ENCODE data around the gene CPT1B. TPM values are rescaled to one million over a fixed set of nuclear protein-coding genes. Genes with fewer than 3 reads are reported as not detected.

CPT1B gene
- total RNA-seq, 6 donors from 2014 or later, result 7.3 to 54.5 (median 19.4) TPM

- no peaks in the 10 kb centered on the region for H3K9me3 ChIP-seq
- H3K36me3 ChIP-seq, result no peaks in the 10 kb centered on the region
- 6 to 10% methylated on average over 27 to 48 of the region's 61 CpGs for WGBS, 2 donors
- peaks cover 7 to 13% (median 10%) of the 10 kb centered on the region in 4 donors for H3K4me1 ChIP-seq
- DNase-seq (peak; percentile 98 to 99), ATAC-seq (ENCODE audit: low FRiP score in 2 of 2) (peak; percentile 99)
- H3K27me3 ChIP-seq, result no peaks in the 10 kb centered on the region
- peak within 1 kb of the TSS; percentile 47 to 80 (median 58) for H3K4me3 ChIP-seq
- peak within 1 kb of the TSS; percentile 63 to 82 (median 76) for H3K27ac ChIP-seq
- no peak for TF ChIP-seq EP300 (IDR thresholded peaks at IDR 0.05)
- peak; percentile 64 to 87 for TF ChIP-seq POLR2AphosphoS5 (IDR thresholded peaks at IDR 0.05)
- TF ChIP-seq CTCF (IDR thresholded peaks at IDR 0.05), result peak; percentile 98 to 99 (median 99)
- TF ChIP-seq POLR2A (IDR thresholded peaks at IDR 0.05), result peak in 3 of 4 donors; percentile 41 to 89 (median 56)
Measured at GRCh38 chr22:50562523-50563412, 15.5 kb downstream of the CPT1B start, which contains the start of gene SYCE3. SYCE3 (minus strand) TSS chr22:50562919; CDS start chr22:50556405, 6,514 bp downstream.

GRCh38 chr22:50561401-50562358 lies 16.5 kb downstream of the CPT1B start:
- DNase-seq (no peak), ATAC-seq (ENCODE audit: low FRiP score in 2 of 2) (no peak)
- TF ChIP-seq POLR2AphosphoS5 (IDR thresholded peaks at IDR 0.05) (no peak), CTCF (IDR thresholded peaks at IDR 0.05) (no peak), EP300 (IDR thresholded peaks at IDR 0.05) (no peak), POLR2A (IDR thresholded peaks at IDR 0.05) (no peak)
- H3K4me3 ChIP-seq, result no peak overlapping the region
- 79 to 82% methylated on average over 21 to 24 of the region's 34 CpGs for WGBS, 2 donors
- no peaks in the 10 kb centered on the region for H3K36me3 ChIP-seq
- peaks cover 7 to 13% (median 10%) of the 10 kb centered on the region in 4 donors for H3K4me1 ChIP-seq
- H3K9me3 ChIP-seq, result no peaks in the 10 kb centered on the region
- no peak overlapping the region for H3K27ac ChIP-seq
- no peaks in the 10 kb centered on the region for H3K27me3 ChIP-seq

- H3K27ac ChIP-seq, result no peak overlapping the region
- H3K4me3 ChIP-seq, result no peak overlapping the region
- 81 to 94% methylated on average over 3 of the region's 3 CpGs for WGBS, 2 donors
- no peaks in the 10 kb centered on the region for H3K27me3 ChIP-seq
- no peak for ATAC-seq (ENCODE audit: low FRiP score in 2 of 2)
- DNase-seq, result no peak
- no peaks in the 10 kb centered on the region for H3K9me3 ChIP-seq
- TF ChIP-seq POLR2A (IDR thresholded peaks at IDR 0.05), result no peak
- H3K36me3 ChIP-seq, result no peaks in the 10 kb centered on the region
- peaks cover 7 to 13% (median 10%) of the 10 kb centered on the region in 4 donors for H3K4me1 ChIP-seq
Measured at GRCh38 chr22:50560034-50560433, 18.2 kb downstream of the CPT1B start.

GRCh38 chr22:50556703-50557102 lies 21.5 kb downstream of the CPT1B start:
- H3K36me3 ChIP-seq, result no peaks in the 10 kb centered on the region
- WGBS, 2 donors, result 87% methylated on average over 5 of the region's 5 CpGs

More at GRCh38 chr22:50556703-50557102, 21.5 kb downstream of the CPT1B start:
- H3K4me1 ChIP-seq, result no peaks in the 10 kb centered on the region
- TF ChIP-seq CTCF (IDR thresholded peaks at IDR 0.05) (no peak), POLR2A (IDR thresholded peaks at IDR 0.05) (no peak), POLR2AphosphoS5 (IDR thresholded peaks at IDR 0.05) (no peak), EP300 (IDR thresholded peaks at IDR 0.05) (no peak)
- no peaks in the 10 kb centered on the region for H3K9me3 ChIP-seq
- DNase-seq (no peak), ATAC-seq (ENCODE audit: low FRiP score in 2 of 2) (no peak)
- no peak overlapping the region for H3K4me3 ChIP-seq
- no peak overlapping the region for H3K27ac ChIP-seq
- H3K27me3 ChIP-seq, result no peaks in the 10 kb centered on the region
